NCI-H128 (cell line): Measurements from ENCODE around the gene FAM168A.
"Not testable (repeated sequence)": the region's sequence is repeated elsewhere in the genome, so short reads cannot be mapped to it uniquely, and the experiment has no call there.

Experiments used
- DNase-seq: peaks from one replicate; lab custom pipeline; 2025; ENCODE audit not compliant: unreplicated experiment; lab: John Stamatoyannopoulos, UW

FAM168A gene

DNA sequence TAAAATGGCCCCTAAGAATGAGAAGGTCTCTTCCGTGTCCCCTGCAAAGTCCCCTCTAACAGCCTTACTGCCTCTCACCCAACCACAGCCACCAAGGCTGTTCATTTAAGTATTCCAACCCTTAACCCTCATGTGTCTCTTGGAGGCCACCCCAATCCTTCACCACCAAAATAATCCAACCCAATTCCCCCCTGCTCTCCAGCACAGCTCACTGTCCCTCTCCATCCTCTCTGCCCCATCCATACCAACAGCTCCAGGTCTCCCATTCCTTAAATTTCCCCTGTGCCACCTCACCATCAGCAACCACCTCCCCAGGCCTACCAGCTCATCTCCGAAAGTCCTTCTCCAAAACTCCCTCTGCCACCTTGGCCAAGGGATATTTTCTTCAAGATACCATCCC is 1.4 kb downstream of the FAM168A start:
- no peak for DNase-seq

DNA sequence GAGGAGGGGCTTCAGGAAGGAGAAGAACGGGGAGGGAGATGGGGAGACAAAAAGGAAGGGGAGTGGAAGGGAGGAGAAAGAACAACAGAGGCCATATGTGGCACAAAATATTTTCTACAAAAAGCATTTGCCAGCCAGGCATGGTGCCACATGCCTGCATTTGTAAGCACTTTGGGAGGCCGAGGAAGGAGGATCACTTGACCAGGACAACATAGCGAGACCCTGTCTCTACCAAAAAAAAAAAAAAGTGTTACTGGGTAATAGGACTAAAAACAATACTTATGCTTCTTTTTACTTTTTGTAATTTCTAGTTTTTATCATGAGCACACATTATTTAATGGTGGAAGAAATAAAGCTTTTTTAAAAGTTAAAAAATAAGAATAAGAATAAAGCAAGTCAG is 5.3 kb downstream of the FAM168A start:
- no peak for DNase-seq

DNA sequence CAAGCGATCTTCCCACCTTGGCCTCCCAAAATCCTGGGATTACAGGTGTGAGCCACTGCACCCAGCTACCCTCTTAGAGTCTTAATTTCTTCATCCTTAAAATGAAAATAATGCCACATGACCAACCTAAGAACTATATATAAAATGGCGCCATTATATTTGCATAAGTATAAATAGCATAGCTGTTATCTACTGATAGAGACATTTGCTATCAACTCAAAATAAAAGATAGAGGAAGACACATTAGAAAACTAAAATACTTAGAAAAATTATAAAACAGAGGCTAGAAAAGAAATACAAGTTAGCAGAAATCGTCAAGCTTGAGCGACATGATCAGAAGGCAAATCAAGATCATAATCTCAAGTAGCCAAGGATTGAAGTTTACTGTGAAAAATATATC is 6.2 kb downstream of the FAM168A start:
- no peak for DNase-seq

DNA sequence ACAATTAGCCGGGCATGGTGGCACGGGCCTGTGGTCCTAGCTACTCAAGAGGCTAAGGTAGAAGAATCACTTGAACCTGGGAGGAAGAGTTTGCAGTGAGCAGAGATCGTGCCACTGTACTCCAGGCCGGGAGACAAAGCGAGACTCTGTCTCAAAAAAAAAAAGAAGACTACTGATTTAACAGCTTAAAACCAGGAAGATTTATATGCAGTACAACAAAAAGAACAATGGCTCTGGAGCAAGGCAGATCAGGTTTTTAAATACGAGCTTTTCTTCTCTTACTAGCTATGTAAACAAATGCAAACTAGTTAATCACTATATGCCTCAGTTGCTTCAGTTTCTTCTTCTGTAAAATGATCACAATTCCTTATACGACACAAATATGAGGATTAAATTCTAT is 6.9 kb downstream of the FAM168A start:
- no peak for DNase-seq

DNA sequence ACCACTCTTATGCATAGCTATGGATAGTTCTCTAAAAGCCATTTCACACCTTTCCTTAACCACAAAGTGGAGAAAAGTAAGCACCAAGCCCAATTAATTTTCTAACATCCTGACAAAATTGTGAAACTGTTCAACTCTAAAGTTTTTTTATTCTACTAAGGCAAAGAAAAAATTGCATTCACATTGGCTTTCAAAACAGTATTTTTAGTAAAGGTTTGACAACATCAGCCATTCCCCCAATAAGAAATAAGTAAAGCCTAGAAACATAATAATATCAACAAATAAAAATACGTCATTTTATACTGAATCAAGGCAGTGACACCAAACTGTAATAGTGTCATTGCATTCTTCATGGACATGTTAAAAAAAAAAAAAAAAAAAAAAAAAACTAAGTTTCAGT is 11.1 kb downstream of the FAM168A start:
- DNase-seq = no peak

DNA sequence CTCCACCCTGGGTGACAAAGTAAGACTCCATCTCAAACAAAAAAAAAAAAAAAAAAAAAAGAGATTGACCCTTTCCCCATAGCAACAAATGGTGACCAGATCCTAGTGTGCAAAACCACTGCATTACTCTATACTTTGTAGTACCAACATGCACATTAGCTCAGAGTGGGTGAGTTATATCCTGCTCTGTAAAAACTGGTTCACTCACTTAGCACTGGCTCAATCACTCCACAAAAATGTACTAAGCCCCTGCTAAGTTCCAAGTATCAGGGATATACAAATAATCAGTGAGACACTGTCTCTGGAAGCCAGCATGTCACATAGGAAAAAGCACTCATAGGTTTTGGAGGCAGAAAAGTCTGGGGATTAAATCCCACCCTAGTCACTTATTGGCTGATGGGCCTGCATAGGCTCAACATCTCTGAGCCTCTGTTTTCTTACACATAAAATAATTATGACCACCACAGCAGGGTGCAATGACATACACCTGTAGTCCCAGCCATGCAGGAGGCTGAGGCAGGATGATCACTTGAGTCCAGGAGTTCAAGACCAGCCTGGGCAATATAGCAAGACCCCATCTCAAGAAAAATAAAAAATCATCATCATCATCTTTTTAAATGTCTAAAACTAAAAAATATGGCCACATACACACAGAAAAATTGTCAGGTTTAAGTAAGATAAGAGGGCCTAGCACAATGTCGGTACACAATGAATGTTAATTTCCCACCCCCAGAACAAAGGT is 11.9 kb downstream of the FAM168A start:
- no peak for DNase-seq

DNA sequence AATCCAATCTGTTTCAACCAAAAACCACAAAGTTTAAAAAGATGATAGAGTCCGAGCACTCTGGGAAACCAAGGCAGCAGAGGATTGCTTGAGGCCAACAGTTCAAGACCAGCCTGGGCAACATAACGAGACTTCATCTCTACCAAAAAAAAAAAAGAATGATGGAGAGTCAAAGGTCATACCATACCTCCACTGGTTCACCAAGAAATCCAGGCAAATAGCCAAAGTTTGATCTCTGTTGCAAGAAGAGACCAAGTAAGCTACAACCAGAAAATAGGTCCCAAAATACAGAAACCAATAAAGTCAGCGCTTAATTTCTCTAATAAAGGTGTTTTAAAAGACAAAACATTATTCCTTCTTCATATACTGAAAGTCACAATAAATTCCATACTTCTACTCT is 13.1 kb downstream of the FAM168A start:
- DNase-seq = no peak

DNA sequence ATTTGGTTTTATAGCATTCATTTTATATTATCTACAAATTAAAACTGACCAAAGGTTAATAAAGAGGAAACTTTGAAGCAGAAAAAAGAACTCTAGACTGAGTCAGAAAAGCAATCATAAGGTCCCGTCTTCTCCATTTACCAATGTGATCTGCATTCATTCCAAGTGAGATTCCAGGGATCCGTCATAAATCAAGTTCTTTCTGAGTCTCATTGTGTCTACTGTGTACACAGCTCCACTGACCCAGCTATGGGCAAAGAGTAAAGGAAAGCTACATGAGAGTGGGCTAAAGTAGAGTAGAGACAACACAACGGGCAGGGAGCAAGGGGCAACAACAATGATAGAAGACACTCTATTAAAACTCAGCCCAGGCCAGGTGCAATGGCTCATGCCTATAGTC is 15.3 kb downstream of the FAM168A start:
- DNase-seq = no peak

DNA sequence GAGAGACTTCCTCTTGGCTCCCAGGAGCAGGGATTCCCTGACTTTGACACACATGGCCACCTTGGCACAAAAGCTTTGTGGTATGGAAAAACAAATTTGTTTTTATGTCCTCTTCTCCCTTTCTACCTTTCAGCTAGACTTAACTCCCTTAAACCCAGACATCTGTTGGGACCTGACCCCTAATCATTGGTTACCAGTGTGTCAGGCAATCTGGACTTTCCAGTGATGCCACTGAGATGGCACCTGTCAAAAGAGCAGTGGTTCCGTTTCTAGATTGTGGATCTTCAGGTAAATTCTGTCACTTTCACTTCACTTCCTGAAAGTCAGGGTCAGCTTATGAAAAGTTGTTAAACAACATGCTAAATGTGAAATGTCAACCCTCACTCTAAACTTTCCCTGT is 17.2 kb downstream of the FAM168A start:
- DNase-seq = not testable (repeated sequence)

DNA sequence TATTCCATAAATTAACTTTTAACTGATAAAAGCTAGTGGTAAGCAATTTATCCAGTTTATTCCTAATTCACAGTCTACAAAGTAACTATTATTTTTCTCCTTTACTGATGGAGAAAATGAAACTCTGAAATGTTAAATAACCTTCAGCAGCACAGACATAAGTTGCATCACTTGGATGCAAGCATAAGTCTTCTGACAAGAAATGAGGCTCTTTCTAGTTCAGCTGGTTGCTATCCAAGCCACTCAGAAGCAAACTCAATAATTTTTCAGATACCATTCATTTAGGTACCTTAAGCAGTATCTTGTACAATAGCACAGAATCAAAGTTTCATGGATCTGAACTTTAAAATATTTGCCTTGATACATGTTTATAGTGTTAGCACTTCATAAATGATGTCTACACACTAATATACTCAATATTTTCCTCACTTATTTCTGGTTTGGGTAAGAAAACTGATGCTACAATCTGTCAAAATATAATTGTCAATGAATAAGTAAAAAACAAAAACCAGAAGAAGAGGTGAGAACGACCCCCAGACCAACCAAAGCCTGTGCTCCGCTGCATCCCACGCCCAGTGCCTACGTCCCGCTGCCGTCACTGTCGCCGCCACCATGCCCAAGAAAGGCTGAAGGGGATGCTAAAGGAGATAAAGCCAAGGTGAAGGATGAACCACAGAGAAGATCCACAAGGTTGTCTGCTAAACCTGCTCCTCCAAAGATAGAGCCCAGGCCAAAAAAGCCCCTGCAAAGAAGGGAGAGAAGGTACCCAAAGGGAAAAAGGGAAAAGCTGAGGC is 18.1 kb downstream of the FAM168A start:
- DNase-seq = no peak

DNA sequence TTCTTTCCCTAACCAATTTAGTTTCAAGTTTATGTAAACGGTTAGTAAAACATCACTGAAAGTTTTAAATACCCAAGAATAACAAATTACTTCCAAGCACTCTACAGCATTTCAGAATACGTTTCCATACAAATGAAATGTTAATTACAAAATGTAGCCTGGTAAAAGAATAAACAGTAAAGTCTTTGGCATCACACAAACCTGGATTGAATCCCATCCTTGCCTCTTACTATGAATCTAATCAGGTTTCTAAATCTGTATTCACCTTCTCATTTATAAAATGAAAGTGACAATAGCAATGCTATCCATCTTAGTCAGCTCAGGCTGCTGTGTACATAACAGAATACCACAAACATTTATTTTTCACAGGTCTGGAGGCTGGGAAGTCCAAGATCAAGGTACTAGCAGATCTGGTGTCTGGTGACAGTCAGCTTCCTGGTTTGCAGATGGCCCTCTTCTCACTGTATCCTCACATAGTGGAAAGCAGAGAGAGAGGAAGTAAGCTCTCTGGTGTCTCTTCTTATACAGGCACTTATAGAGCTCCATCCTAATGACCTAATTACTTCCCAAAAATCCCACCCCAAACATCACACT is 19.2 kb downstream of the FAM168A start:
- DNase-seq = no peak

DNA sequence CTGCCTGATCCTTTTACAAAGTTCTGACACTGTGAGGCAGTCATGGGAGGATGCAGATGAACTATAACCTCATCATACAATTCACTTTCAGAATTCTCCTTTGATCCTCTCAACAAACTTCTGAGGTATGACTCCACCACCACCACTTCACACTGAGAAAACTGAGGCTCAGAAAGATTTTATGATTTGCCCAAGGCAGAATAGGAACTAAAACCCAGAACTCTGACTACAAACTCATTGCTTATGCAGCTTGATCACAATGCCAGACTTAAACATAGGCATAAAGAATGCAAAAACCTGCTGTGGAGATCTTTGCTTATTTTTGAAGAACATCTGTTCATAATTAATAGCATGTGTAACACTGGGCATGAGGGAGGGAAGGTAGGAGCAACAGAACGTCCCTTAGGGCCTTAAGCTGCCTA is 20.4 kb downstream of the FAM168A start:
- DNase-seq = no peak

DNA sequence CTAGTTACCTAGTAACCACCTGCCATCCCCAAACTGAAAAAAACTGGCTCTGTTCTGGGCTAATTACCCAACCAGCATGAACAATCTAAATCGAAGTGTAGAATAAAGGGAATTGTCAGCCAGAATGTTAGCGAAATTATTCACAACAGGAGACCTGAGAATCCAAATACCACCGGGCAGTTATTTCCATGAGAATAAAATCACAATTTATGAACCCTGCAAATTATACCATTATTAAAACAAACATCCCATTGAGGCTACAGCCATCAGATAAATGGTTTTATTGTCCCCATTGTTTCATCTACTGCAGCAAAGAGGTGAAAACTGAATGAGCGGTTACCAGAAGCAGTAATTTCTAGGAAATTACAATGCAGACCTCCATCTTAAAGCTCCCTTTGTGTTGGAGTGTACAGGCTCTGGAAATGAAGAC is 21.7 kb downstream of the FAM168A start:
- no peak for DNase-seq

DNA sequence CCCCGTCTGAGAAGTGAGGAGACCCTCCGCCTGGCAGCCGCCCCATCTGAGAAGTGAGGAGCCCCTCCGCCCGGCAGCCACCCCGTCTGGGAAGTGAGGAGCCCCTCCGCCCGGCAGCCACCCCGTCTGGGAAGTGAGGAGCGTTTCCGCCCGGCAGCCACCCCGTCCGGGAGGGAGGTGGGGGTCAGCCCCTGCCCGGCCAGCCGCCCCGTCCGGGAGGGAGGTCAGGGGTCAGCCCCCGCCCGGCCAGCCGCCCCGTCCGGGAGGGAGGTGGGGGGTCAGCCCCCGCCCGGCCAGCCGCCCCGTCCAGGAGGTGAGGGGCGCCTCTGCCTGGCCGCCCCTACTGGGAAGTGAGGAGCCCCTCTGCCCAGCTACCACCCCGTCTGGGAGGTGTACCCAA is 25.9 kb downstream of the FAM168A start:
- not testable (repeated sequence) for DNase-seq

DNA sequence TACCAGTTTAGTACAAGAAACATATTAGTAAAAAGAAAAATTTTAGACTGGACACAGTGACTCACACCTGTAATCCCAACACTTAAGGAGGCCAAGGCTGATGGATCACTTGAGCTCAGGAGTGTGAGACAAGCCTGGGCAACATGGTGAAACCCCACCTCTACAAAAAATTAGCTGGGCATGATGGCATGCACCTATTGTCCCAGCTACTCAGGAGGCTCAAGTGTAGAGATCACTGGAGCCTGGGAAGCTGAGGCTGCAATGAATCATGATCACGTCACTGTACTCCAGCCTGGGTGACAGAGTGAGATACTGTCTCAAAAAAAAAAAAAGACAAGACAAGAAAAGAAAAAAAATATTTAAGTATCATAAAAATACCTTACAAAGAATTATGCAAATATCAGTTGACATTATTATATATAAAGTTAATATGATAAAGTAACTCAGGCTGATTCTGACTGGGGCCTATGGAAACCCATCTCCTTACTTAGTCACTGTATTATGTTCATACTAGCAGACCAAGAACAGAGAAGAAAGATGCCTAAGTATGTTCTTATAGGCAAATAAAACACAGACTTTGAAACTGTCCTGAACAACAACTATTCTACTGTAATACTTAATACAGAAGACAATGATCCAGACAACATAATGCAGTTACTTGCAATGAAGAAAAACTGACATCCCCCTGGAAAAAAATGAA is 27.3 kb downstream of the FAM168A start:
- no peak for DNase-seq

DNA sequence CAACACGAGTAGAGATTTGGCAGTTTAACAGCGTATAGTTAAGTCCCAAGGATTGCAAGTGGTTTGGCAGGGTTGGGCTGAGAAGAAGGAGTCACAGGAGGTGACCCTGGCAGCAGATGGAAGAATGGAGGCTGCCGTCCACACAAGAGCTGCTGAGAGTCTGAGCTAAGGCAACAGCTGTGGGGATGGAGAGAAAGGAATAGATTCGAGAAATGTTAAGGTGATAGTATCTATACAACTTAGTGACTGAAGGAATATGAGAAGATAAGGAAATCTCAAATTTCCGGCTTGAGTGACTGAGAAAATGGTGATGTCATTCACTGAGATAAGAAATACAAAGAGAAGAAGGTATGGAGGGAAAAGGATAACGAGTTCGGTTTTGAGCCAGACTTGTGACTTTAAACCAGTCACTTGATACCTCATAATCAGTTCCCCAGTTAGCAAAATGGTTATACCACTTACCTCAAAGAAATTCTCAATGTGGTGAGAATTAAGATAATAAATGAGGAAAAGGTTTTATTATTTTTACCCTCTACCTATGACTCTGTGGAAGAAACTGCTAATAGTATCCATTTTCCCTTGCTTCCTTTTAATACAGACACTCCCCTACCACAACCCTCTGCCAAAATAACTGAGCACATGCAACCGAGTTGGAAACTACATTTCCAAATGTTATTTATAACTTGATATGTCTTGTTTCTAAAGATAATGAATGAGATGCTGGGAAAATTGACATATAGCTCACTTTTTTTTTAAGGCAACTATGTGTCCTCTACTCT is 30.7 kb downstream of the FAM168A start:
- no peak for DNase-seq

DNA sequence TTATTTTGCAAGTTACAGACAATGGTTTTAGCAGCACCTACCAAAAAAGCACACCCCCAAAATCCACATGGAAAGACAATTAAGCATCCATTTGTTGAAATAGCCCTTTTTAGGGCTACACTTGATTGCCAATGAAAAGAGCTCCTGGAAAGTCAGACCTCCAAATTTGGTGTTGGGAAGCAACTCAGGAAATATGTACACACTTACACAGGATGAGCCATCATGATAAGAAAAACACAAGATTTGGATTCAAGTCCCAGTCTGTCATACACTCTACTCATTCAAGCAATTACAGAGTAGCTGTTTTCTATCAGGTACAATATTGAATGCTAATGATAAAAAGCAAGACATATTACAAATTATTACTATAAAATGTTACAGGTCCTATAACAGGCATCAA is 31.5 kb downstream of the FAM168A start:
- DNase-seq = no peak

DNA sequence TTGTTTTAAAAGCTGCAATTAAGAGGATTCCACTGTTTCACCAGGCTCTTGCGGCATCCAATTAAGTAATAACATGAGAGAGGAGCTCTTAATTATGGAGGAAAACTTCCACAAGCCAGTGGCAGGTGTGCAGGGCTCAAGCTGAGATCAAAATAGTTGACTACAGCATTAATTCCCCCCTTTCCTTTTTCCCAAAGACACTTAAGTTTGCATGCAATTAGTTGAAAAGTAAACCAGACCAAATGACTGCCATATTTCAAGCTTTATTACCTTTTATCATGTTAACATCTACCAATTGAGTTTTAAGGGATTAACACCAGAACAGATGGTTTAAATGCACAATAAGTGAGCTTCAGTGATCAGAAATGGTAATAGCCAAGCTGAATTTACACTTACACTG is 32.1 kb downstream of the FAM168A start:
- no peak for DNase-seq

DNA sequence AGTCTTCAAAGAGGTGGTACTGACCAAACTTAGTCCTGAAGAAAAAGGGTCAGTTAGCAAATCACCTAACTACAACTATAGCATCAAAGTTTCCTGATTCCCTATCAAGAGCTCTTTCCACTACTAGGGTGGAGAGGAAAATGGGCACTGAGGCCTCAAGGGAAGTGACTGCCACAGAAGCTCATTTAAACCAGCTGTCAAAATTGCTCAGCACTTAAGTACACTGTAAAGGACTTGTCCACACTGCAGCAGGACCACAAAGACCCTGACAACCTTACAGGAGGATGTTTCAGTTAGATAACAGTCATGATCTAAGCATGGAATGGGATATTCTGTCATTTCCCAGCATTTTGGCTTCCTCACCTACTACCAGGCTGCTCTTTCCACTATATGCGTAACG is 33.0 kb downstream of the FAM168A start:
- DNase-seq = no peak

DNA sequence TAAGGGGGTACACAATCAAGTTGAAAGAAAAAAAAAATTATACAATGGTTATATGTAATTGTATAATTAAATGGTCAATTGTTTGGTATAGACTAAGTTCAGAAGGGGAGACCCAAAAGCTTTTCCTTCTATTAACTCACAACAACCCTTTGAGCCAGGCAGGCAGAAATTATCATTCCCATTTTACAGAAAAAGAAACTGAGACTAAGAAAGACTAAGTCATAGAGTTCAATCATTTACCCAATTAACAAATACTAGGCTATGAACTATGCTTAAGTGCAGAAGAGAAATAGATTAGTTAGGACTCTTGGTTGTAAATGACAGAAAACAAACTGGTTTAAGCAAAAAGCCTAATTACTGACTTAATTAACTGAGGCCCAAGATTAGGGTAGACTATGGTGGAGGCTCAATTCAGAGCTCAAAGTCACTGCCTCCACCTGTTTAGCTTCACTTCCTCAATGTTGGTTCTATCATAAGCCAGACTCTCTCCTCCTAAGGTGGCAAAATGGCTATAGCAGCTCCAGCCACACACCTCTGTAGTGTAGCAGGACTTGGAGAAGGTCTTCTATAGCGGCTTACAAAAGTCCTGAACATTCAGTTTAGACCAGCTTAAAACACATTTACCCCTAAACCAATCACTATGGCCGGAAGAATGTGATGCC is 34.2 kb downstream of the FAM168A start:
- DNase-seq = no peak
